NCI-H524 (cell line): Measurements from ENCODE around the gene HPCAL4.

ENCODE experiments used
- DNase-seq, 2 experiments: peaks; one replicate each; lab custom pipeline; 2025; lab: John Stamatoyannopoulos, UW

Gene HPCAL4

DNA sequence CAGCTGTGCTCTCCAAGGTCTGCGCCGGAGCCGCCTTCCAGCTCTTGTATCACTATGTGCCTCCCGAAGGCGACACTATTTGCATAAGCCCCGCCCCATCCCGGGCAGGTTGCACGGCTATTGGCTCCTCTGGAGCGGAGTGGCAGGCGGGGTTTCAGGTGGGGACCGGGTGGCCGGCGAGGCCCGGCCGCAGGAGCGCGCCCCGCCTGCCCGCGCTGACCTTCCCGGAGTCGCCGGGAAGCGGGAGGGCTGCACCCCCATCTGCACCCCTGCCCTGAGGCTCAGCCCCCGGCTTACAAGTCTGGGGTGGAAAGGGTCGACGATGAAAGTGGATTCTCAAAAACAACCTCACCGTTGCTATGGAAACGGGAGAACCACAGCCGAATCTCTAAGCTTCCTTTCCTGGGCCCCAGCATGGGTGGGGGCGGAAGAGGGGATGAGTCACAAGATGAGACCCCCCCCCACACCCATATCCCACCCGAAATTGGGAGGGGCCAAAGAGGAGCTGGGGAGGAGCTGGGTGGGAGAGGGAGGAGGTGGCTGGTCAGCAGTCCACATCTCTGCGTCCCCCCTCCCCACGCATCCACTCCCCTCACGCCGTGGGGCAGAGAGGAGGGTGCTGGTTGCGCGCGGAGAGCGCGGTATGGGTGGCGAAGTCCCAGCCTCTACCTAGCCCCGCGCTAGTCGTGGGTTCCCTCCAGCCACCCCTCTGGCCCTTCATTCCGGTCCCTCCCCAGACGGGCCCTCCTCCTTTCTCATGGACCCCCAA is at the start of gene HPCAL4:
Gene HPCAL4, minus strand, starts transcription at position 51 of the 769 bp plus-strand sequence. CDS start 6,830 bp downstream, outside the sequence.
- DNase-seq, result peak; percentile 70 to 92

DNA sequence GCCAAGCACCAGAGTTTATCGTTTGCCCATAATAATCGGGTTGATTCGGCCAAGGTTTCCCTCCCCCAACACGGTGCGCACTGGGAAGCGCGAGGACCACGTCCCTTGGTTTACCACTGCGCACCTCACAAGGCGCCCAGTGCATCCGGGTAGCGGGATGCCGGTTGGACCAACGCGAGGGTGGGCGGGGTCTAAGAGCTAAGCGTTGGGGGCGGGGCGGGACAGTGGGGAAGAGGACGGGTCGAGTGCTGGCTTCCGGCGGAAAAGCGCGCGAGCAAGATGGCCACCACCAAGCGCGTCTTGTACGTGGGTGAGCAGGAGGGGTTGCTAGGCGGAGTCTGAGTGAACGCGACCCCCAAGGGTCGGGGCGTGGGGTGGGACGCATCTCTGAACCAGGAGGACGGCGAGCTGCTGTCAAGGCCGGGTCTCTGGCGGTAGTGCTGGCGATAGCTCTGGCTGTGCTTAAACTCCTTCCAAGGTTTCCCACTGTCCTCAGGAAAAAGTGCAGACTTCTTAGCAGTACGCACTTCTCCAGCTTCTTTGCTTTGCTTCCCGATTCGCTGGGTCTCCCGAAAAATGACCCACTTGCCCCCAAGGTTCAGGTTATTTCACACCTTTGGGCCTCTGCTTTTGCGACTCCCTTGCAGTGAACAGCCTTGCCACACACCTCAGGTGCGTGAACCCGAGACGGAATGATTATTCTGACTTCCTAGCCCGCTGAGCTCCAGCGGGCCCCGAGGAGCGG is 47.6 kb upstream of the HPCAL4 start, which contains the start of gene PPIE:
Gene PPIE, plus strand, starts transcription at position 261 of the 745 bp plus-strand sequence. Its CDS starts 19 bp downstream, at position 280.
- DNase-seq, result peak; percentile 74 to 89

DNA sequence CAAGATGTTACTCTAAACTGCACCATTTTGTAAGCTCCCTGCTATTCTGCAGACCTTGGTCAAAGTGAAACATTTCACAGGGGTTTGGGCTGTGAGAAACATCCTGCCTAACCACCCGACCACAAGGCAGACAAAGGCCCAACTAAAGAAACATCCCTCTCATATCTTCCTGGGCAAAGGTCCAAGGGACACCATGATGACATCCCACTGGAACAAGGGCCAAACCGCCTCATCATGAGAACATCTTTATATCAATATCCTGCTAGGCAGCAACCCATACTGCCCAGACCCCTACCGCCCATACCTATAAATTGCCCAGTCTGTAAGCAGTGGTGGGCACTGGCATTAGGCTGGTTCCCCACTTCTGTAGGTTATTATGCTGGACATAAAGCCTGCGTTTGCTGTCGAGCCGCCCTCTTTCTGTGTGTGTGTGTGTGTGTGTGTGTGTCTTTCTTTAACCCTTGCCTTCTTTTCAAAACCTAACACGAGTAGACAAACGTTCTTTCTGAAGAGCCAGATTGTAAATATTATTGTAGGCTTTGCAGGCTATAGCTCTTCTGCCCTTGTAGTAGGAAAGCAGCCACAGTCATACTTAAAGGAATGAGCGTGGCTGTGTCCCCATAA is 46.4 kb upstream of the HPCAL4 start:
- no peak for DNase-seq

DNA sequence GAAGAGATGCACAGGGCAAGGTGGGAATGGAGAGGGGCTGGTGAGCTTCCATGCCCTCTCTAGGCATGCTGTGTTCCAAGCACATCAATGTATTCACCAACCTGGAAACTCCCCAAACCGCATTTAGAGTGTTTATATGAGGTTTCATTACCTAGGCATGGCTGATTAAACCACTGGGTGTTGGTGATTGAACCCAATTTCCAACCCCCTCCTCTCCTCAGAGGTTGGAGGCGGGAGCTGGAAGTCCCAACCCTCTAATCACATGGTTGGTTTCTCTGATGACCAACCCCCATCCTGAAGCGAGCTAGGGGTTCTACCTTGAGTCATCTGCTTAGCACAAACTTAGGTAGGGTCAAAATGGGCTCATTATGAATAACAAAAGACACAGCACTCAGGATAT is 44.5 kb upstream of the HPCAL4 start:
- DNase-seq, result no peak

GRCh38 chr1:39733161-39733560 is 41.9 kb upstream of the HPCAL4 start:
- peak in 1 of 2 experiments; percentile 17 for DNase-seq

DNA sequence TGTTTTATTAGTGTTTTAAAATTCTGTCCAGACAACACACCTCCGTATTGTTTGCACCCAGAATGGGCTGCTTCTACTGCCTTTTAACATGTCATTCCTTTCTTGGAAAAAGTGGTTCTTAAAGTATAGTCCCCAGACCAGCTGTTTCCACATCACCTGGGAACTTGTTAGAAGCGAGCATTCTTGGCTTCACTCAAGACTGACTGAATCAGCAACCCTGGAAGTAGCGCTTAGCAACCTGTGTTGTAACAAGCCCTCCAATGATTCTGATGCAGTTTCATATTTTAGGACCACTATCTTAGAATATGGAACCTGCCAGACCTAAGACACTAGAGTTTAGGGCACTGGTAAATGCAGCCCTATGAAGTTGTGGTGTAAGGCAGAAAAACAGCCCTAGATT is 41.5 kb upstream of the HPCAL4 start:
- no peak for DNase-seq

DNA sequence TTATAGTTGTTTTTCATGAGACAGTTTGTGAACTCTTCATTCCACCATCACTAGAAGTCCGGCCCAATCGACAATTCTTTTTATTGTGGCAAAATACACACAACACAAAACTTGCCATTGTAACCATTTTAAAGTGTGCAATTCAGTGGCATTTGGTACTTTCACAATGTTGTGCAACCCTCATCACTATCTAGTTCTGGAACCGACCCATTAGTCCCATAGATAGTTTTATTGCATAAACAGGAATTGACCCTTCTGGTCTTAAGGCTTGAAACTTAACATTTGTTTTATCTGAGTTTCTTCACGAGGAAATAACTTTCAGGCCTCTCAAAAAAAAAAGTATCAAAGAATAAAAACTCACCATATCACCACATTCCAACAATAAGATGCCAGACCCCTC is 38.6 kb upstream of the HPCAL4 start:
- no peak for DNase-seq

- no peak for DNase-seq
Observed at GRCh38 chr1:39729030-39729429, 37.8 kb upstream of the HPCAL4 start.

DNA sequence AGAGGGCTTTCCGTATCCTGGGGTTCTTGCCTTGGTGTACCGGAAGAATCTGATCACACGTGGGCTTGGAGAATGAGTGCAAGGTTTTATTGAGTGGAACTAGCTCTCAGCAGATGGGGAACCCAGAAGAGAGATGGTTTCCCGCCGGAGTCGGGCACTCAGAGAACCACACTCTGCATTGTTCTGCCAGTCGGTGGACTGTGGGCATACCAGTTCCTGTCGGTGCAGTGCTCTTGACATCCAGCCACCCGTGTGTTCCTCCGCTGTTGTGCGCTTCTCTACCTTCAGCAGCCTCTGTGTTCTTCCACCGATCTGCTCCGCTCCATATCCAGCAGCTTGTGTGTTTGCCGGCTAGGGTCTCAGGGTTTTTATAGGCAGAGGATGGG is 36.7 kb upstream of the HPCAL4 start:
- no peak for DNase-seq

- DNase-seq, result no peak
Observed at GRCh38 chr1:39727221-39727931, 36.1 kb upstream of the HPCAL4 start.

- no peak for DNase-seq
Observed at GRCh38 chr1:39726600-39726999, 35.4 kb upstream of the HPCAL4 start.

- DNase-seq, result no peak
Observed at GRCh38 chr1:39722495-39722894, 31.3 kb upstream of the HPCAL4 start.

DNA sequence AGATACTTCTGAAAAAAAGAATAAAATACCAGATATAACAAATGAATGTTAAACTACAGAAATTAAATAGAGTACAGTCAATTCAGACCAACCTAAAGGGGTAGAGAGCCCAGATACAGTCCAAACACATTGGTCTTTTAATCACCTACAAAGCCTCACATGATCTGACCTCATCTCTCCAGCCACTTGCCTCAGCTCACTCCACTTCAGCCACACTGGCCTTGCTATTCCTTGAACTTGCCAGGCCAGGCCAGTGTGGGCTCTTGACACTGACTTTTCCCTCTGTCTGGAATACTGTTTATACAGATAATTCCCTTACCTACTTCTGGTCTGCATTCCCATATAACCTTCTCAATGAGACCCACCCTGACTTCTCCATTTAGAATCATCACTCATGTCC is 30.4 kb upstream of the HPCAL4 start:
- no peak for DNase-seq

DNA sequence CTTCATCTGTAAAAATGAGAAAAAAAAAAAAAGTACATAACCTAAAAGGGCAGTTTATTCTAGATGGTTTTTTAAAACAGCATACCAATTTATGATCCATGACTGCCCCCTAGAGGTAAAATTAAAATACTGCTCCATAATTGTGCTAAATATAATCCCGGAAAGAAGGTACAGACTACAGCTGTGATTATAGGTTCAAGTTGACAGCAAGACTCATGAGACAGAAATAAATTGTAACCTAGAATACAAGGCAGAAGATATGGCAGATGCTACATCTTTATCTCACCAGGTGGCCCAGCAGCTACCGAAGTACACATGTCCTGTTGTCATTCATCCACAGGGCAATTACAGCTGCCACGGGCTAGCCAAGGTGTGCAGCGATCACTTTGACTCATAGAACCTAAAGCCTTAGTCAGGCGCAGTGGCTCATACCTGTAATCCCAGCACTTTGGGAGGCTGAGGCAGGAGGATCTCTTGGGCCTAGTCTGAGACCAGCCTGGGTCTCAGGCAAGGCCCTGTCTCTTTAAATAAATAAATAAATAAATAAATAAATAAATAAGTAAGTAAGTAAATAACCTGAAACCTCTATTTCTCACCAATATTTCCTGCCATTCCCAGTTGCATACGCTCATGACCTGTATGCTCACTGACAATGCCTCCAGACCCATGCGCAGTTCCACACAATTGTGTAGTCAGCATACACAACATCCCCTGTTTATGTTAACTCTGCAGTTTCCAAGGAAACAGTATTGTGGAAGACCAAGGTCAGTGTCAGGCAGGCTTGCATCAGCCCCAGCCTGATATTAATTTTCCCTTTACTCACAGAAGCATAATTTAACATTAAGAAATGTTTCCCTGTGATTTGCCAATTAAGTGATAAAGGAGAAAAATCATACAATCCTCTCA is 29.1 kb upstream of the HPCAL4 start:
- DNase-seq, result peak; percentile 25 to 74

GRCh38 chr1:39717809-39718208 is 26.6 kb upstream of the HPCAL4 start:
- no peak for DNase-seq

DNA sequence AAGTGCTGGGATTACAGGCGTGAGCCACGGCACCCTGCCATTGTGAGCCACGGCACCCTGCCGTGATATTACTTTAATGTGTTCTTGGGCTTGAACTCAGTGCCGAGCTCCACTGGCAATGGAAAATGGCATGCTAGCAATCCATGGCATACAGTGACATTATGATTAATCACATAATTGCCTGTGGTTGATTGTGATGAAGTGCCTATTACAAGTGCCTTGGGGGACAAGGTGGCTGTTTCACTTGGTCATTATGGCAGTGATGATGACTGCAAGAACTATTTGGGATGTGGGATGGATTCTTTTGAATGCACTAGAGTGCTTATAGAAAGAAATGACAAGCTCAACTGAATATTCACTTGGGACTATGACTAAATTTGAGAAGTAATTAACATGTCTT is 22.3 kb upstream of the HPCAL4 start:
- DNase-seq, result no peak

DNA sequence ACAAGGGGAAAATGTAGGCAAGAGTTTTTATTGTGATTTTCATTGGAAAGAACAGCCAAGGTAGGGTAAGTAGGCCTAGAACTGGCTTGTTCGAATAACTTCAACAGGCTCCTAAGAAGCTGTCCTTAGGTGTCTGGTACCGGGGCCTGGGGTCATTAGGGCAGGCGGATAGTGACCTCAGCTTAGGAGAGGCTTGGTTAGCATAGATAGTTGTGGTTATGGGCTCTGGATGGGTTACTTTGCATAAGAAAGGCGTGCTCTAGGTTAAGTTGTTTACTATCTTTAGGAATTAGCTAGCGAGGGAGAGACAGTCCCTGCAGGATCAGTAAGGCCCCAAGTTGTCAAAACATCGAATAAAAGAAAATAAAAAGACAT is 20.7 kb upstream of the HPCAL4 start:
- DNase-seq, result no peak

DNA sequence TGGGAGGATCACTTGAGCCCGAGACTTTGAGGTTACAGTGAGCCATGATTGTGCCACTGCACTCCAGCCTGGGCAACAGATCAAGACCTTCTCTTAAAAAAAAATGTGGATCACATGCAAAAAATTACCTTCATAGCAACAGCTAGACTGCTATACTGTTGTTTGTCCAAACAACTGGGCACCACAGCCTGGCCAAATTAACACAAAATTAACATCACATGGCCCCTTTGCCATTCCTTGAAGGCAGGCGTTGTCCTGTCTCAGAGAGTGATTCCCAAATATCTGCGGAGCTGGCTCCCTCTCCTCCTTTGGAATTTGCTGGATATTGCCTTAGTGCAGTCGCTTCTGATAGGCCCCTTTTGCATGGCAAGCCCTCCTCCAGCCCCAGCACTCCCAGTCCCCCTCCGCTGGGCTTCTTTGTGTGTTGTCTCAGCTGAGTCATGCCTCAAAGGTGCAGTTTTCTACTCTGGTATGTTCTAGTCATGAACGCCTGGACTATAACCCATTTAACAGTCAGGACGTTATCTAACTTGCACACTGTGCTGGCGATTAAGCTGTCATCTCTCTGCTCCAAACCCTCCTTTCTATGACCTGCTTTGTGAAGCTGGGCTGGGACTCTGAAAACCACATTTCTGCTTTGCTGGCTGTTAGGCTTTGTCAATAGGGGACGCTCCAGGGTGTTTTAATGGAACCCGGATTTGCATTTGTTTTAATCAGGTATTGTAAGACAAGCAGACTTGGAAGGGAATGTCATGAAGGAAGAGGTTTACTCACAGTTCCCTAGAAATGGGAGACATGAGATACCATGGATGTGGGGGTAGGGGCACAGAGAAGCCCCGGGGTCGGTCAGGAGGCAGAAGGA is 20.1 kb upstream of the HPCAL4 start:
- DNase-seq, result no peak

GRCh38 chr1:39707506-39707905 is 16.3 kb upstream of the HPCAL4 start:
- DNase-seq, result no peak

DNA sequence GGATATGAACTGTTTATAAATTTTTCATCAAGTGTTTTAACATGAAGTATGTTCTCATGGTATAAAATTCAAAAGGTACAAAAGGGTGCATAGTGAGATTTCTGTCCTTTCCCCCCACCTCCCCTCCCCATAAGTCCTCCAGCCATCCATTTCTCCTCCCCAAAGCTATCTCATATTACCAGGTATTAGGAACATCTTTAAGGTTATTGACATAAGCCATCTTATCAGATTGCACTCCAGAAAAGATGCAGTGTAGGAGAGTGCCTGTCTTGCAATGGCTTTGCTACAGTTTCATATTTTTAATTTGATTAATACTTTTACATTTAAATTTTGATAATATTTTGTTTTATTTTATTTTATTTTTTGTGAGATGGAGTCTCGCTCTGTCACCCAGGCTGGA is 13.5 kb upstream of the HPCAL4 start:
- DNase-seq, result no peak
